ENCODE data around the gene MKRN2. TPM values are rescaled to one million over a fixed set of nuclear protein-coding genes. Genes with fewer than 3 reads are reported as not detected.

The MKRN2 gene
- total and polyA plus RNA-seq, 9 of the 15 experiments (the other 6 are each of a cell fraction or from before 2014, with no cell fraction given), result 29.4 to 63.2 (median 42.9) TPM

- Histone ChIP-seq H3K9me3 (replicated peaks; ENCODE audit: control insufficient read depth, insufficient read depth, low read depth, low read length) (no peaks in the 10 kb centered on the region), H3K4me1 (replicated peaks in 1 of 2; ENCODE audit: control insufficient read depth in 2 of 2, insufficient read depth in 2 of 2, low read length in 2 of 2) (no peaks in the 10 kb centered on the region), H3K36me3 (ENCODE audit: control insufficient read depth, insufficient read depth, low read length) (peaks cover 86% of the 10 kb centered on the region), H3K4me2 (ENCODE audit: insufficient read depth, low read length) (no peak overlapping the region), H3K4me3 (no peak overlapping the region), H3K9me1 (ENCODE audit: control insufficient read depth, insufficient read depth, low read length) (no peaks in the 10 kb centered on the region), H3K79me2 (ENCODE audit: control insufficient read depth, insufficient read depth, low read length) (no peaks in the 10 kb centered on the region), H2AFZ (ENCODE audit: low read depth, low read length) (no peak overlapping the region), H4K20me1 (replicated peaks; ENCODE audit: control insufficient read depth, insufficient read depth, low read length) (no peaks in the 10 kb centered on the region), H3K27me3 (ENCODE audit: control insufficient read depth in 2 of 2, insufficient read depth in 2 of 2, low read length in 2 of 2) (no peaks in the 10 kb centered on the region), H3K9ac (ENCODE audit: insufficient read depth in 1 of 2, low read depth in 2 of 2, low read length in 2 of 2) (no peak overlapping the region), H3K27ac (ENCODE audit: extremely low read depth, low read depth, low read length) (no peak overlapping the region)
- DNase-seq (ENCODE audit: extremely low read depth in 1 of 4, low spot score in 3 of 4) (no peak), FAIRE-seq (no peak), ATAC-seq (no peak)
- intact Hi-C loops (cut with micrococcal nuclease), result no loop called here
- in situ Hi-C loops (cut with MboI), result no loop called here
- TF ChIP-seq, protein P1, sequence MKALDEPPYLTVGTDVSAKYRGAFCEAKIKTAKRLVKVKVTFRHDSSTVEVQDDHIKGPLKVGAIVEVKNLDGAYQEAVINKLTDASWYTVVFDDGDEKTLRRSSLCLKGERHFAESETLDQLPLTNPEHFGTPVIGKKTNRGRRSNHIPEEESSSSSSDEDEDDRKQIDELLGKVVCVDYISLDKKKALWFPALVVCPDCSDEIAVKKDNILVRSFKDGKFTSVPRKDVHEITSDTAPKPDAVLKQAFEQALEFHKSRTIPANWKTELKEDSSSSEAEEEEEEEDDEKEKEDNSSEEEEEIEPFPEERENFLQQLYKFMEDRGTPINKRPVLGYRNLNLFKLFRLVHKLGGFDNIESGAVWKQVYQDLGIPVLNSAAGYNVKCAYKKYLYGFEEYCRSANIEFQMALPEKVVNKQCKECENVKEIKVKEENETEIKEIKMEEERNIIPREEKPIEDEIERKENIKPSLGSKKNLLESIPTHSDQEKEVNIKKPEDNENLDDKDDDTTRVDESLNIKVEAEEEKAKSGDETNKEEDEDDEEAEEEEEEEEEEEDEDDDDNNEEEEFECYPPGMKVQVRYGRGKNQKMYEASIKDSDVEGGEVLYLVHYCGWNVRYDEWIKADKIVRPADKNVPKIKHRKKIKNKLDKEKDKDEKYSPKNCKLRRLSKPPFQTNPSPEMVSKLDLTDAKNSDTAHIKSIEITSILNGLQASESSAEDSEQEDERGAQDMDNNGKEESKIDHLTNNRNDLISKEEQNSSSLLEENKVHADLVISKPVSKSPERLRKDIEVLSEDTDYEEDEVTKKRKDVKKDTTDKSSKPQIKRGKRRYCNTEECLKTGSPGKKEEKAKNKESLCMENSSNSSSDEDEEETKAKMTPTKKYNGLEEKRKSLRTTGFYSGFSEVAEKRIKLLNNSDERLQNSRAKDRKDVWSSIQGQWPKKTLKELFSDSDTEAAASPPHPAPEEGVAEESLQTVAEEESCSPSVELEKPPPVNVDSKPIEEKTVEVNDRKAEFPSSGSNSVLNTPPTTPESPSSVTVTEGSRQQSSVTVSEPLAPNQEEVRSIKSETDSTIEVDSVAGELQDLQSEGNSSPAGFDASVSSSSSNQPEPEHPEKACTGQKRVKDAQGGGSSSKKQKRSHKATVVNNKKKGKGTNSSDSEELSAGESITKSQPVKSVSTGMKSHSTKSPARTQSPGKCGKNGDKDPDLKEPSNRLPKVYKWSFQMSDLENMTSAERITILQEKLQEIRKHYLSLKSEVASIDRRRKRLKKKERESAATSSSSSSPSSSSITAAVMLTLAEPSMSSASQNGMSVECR (CRISPR knock-in tag; IDR thresholded peaks at IDR 0.05), result no peak
- TF ChIP-seq RFX7 (CRISPR knock-in tag; IDR thresholded peaks at IDR 0.05), result no peak
- TF ChIP-seq CHD2 (IDR thresholded peaks at IDR 0.05; ENCODE audit: low read depth, low read length), result no peak
- no peak for TF ChIP-seq L3MBTL2 (IDR thresholded peaks at IDR 0.05)
- TF ChIP-seq, protein P2, sequence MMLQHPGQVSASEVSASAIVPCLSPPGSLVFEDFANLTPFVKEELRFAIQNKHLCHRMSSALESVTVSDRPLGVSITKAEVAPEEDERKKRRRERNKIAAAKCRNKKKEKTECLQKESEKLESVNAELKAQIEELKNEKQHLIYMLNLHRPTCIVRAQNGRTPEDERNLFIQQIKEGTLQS (IDR thresholded peaks at IDR 0.05), result no peak
- TF ChIP-seq, protein P2 (CRISPR knock-in tag; conservative IDR thresholded peaks at IDR 0.05), result no peak
- TF ChIP-seq NEUROD1 (IDR thresholded peaks at IDR 0.05; ENCODE audit: borderline replicate concordance, low read depth, low read length, partially characterized antibody), result no peak
- BruUV-seq (replicated peaks), result no TSS peak
- POLR2A ChIA-PET, result interaction anchor here (0.5 kb wide), 1 partner anchor 137 kb away, joined by 3 read pairs; no protein-coding TSS in a partner anchor
- CTCF ChIA-PET (ENCODE audit: low intra/inter-chr PET ratio), result no interaction called here
- WGBS (ENCODE audit: insufficient coverage, low coverage, missing lambda C conversion rate), result 88% methylated on average over 3 of the region's 3 CpGs
These were observed 29.1 kb upstream of the MKRN2 start for GRCh38 chr3:12527757-12528143.
